Ishikawa (cell line): ENCODE measurements around the gene PTPRD.

Experiments used
- CEBPB ChIP-seq: IDR thresholded peaks from 2 replicates; pipeline ENCODE4 v1.6.1; 2012
- CREB1 ChIP-seq: IDR thresholded peaks from 2 replicates; pipeline ENCODE4 v1.6.1; 2012; ENCODE audit warnings: low read depth
- EGR1 ChIP-seq: IDR thresholded peaks from 2 replicates; pipeline ENCODE4 v1.6.1; 2012
- EP300 ChIP-seq: IDR thresholded peaks from 2 replicates; pipeline ENCODE4 v1.6.1; 2012; ENCODE audit warnings: borderline replicate concordance
- FOXM1 ChIP-seq: IDR thresholded peaks from 2 replicates; pipeline ENCODE4 v1.6.1; 2012; ENCODE audit warnings: low read depth, borderline replicate concordance
- MAX ChIP-seq: IDR thresholded peaks from 2 replicates; pipeline ENCODE4 v1.6.1; 2012
- NFIC ChIP-seq: IDR thresholded peaks from 2 replicates; pipeline ENCODE4 v1.6.1; 2012
- RAD21 ChIP-seq: IDR thresholded peaks from 2 replicates; pipeline ENCODE4 v1.6.1; 2012; ENCODE audit warnings: low read depth
- REST ChIP-seq: IDR thresholded peaks from 2 replicates; pipeline ENCODE4 v1.6.1; 2012; ENCODE audit warnings: low read depth, mild to moderate bottlenecking
- TAF1 ChIP-seq: IDR thresholded peaks from 2 replicates; pipeline ENCODE4 v1.6.1; 2012; ENCODE audit warnings: low read depth, mild to moderate bottlenecking
- TCF12 ChIP-seq: IDR thresholded peaks from 2 replicates; pipeline ENCODE4 v1.6.1; 2012; ENCODE audit warnings: low read depth
- TEAD4 ChIP-seq: IDR thresholded peaks from 2 replicates; pipeline ENCODE4 v1.6.1; 2012
- USF1 ChIP-seq: IDR thresholded peaks from 2 replicates; pipeline ENCODE4 v1.6.1; 2012
- YY1 ChIP-seq: IDR thresholded peaks from 2 replicates; pipeline ENCODE4 v1.6.1; 2012; ENCODE audit warnings: low read depth
- ZBTB7A ChIP-seq: IDR thresholded peaks from 2 replicates; pipeline ENCODE4 v1.6.1; 2012; ENCODE audit warnings: low read depth

Gene PTPRD

GRCh38 chr9:8434621-8435020, 2178.2 kb downstream of the PTPRD start:
- no peak for TF ChIP-seq REST
- no peak for TF ChIP-seq EGR1
- no peak for TF ChIP-seq TAF1
- no peak for TF ChIP-seq CREB1
- no peak for TF ChIP-seq ZBTB7A
- no peak for TF ChIP-seq CEBPB
- no peak for TF ChIP-seq NFIC
- TF ChIP-seq TCF12 = no peak
- TF ChIP-seq RAD21 = no peak
- no peak for TF ChIP-seq USF1
- TF ChIP-seq EP300 = no peak
- no peak for TF ChIP-seq FOXM1
- no peak for TF ChIP-seq MAX
- no peak for TF ChIP-seq TEAD4
- no peak for TF ChIP-seq YY1

- TF ChIP-seq TAF1 (no peak), REST (no peak), TCF12 (no peak), ZBTB7A (no peak), FOXM1 (no peak), YY1 (no peak), CREB1 (no peak), RAD21 (no peak), EGR1 (no peak), USF1 (no peak), TEAD4 (no peak), NFIC (no peak), CEBPB (no peak), EP300 (no peak), MAX (no peak)
Measured at GRCh38 chr9:8432224-8432623, 2180.6 kb downstream of the PTPRD start.

- TF ChIP-seq CREB1 = no peak
Measured at GRCh38 chr9:8431505-8431904, 2181.3 kb downstream of the PTPRD start.

GRCh38 chr9:8430945-8431344, 2181.9 kb downstream of the PTPRD start:
- TF ChIP-seq ZBTB7A = no peak
- no peak for TF ChIP-seq TAF1
- no peak for TF ChIP-seq EP300
- TF ChIP-seq USF1 = no peak
- TF ChIP-seq TCF12 = no peak
- TF ChIP-seq NFIC = no peak
- TF ChIP-seq CEBPB = no peak
- TF ChIP-seq MAX = no peak
- TF ChIP-seq TEAD4 = no peak
- no peak for TF ChIP-seq REST
- no peak for TF ChIP-seq CREB1
- no peak for TF ChIP-seq YY1
- no peak for TF ChIP-seq RAD21
- no peak for TF ChIP-seq FOXM1
- TF ChIP-seq EGR1 = no peak
